HCT116 (cell line): ENCODE data around the gene ADAM23. TPM values are rescaled to one million over a fixed set of nuclear protein-coding genes. Genes with fewer than 3 reads are reported as not detected.

ENCODE experiments used
- ATAC-seq: fragments of 200-7000 bp; cut with Tn5 transposase; 2 replicates; pipeline ENCODE4 v1.9.1; 2020; ENCODE audit warnings: mild to moderate bottlenecking, moderate library complexity
- BruUV-seq: library from RNA; stranded (reverse); fragments of 400-500 nt; replicated peaks from 2 replicates; lab custom pipeline; 2021; lab: Mats Ljungman, UMichigan
- CTCF ChIA-PET: fragments of 300-600 bp; sonication (Branson Sonifier 250); formaldehyde crosslinking; loops from one replicate; lab custom pipeline; 2021; ENCODE audit warnings: antibody characterized with exemption; lab: Charles Lee
- POLR2A ChIA-PET: fragments of 300-600, 350-600 bp; sonication (Branson Sonifier 250); formaldehyde crosslinking; loops from one replicate; lab custom pipeline; 2021; ENCODE audit warnings: antibody characterized with exemption; lab: Charles Lee
- RAD21 ChIA-PET, 2 experiments: fragments of 300-600 bp; sonication (Branson Sonifier 250); formaldehyde crosslinking; loops; one replicate each; lab custom pipeline; 2023; ENCODE audit warnings: low total read pairs in 2 of 2; ENCODE audit not compliant: uncharacterized antibody in 2 of 2, unreplicated experiment in 2 of 2, low non-redundant PET in 1 of 2; lab: Charles Lee
- DNase-seq: peaks from one replicate; pipeline ENCODE4 v3.0.0-alpha.2; 2010; ENCODE audit warnings: low read depth, low spot score
- H2AFZ ChIP-seq: fragments of 200-600 bp; shearing (Covaris generic), sonication (generic); 2 replicates; pipeline ENCODE4 v1.6.1; 2017; ENCODE audit warnings: low read depth, mixed run types, mixed read lengths, antibody characterized with exemption, low read length; ENCODE audit not compliant: poor library complexity, severe bottlenecking
- H3K27ac ChIP-seq: 2 replicates; pipeline ENCODE4 v1.5.1; 2012; ENCODE audit warnings: low read depth, low read length
- H3K27me3 ChIP-seq: fragments of 200-600 bp; sonication (generic); 2 replicates; pipeline ENCODE4 v1.6.1; 2016; ENCODE audit warnings: mixed run types, low read length, mixed read lengths; ENCODE audit not compliant: insufficient read depth
- H3K36me3 ChIP-seq, 2 experiments: fragments of 200-500 bp in 1 of 2; fragments of 200-600 bp in 1 of 2; sonication (Bioruptor generic) in 1 of 2; sonication (generic) in 1 of 2; 2 replicates each; pipeline versions ENCODE4 v1.5.1 to v1.6.1; 2014 to 2016; ENCODE audit warnings: low read length in 2 of 2, inconsistent platforms in 1 of 2, mixed read lengths in 1 of 2, mixed run types in 1 of 2; ENCODE audit not compliant: insufficient read depth in 2 of 2, control insufficient read depth in 1 of 2
- H3K4me1 ChIP-seq, 2 experiments: fragments of 200-600 bp in 1 of 2; sonication (generic) in 1 of 2; 2 replicates each; pipeline versions ENCODE4 v1.5.1 to v1.6.1; 2012 to 2017; ENCODE audit warnings: low read length in 2 of 2, inconsistent platforms in 1 of 2, mild to moderate bottlenecking in 1 of 2, mixed read lengths in 1 of 2, mixed run types in 1 of 2, moderate library complexity in 1 of 2; ENCODE audit not compliant: insufficient read depth in 2 of 2, control insufficient read depth in 1 of 2
- H3K4me2 ChIP-seq: fragments of 200-600 bp; sonication (generic); 2 replicates; pipeline ENCODE4 v1.6.1; 2017; ENCODE audit warnings: mixed run types, low read length, mixed read lengths
- H3K4me3 ChIP-seq, 2 experiments: fragments of 200-600 bp in 1 of 2; sonication (generic) in 1 of 2; replicated peaks in 1 of 2; 2 replicates each; pipeline ENCODE4 v1.5.1; 2011 to 2016; ENCODE audit warnings: low read length in 2 of 2, control low read depth in 1 of 2, low read depth in 1 of 2, mild to moderate bottlenecking in 1 of 2, mixed read lengths in 1 of 2, mixed run types in 1 of 2
- H3K79me2 ChIP-seq: fragments of 200-600 bp; sonication (generic); 2 replicates; pipeline ENCODE4 v1.6.1; 2017; ENCODE audit warnings: mild to moderate bottlenecking, mixed run types, low read length, moderate library complexity, mixed read lengths; ENCODE audit not compliant: insufficient read depth
- H3K9ac ChIP-seq: fragments of 200-600 bp; sonication (generic); 2 replicates; pipeline ENCODE4 v1.6.1; 2016; ENCODE audit warnings: low read length, mixed read lengths
- H3K9me2 ChIP-seq: fragments of 200-600 bp; sonication (generic), shearing (Covaris generic); 2 replicates; pipeline ENCODE4 v1.6.1; 2017; ENCODE audit warnings: mixed run types, mild to moderate bottlenecking, moderate library complexity; ENCODE audit not compliant: insufficient read depth
- H3K9me3 ChIP-seq, 2 experiments: fragments of 200-500 bp in 1 of 2; fragments of 200-600 bp in 1 of 2; sonication (Bioruptor generic) in 1 of 2; sonication (generic) in 1 of 2; 2 replicates each; pipeline ENCODE4 v1.6.1; 2014 to 2017; ENCODE audit warnings: low read length in 2 of 2, mixed read lengths in 2 of 2, inconsistent platforms in 1 of 2, low read depth in 1 of 2, mild to moderate bottlenecking in 1 of 2, mixed run types in 1 of 2, moderate library complexity in 1 of 2; ENCODE audit not compliant: control insufficient read depth in 1 of 2, insufficient read depth in 1 of 2
- H4K20me1 ChIP-seq: fragments of 200-600 bp; sonication (generic), shearing (Covaris generic); 2 replicates; pipeline ENCODE4 v1.6.1; 2017; ENCODE audit warnings: mixed run types, mild to moderate bottlenecking, moderate library complexity; ENCODE audit not compliant: insufficient read depth
- CEBPB ChIP-seq: IDR thresholded peaks from 2 replicates; pipeline ENCODE4 v1.6.1; 2012; ENCODE audit warnings: low read depth
- CTCF ChIP-seq, 3 experiments: fragments of 200-600 bp in 1 of 3; sonication (generic) in 1 of 3; IDR thresholded peaks in 2 of 3; conservative IDR thresholded peaks in 1 of 3; 2 replicates each; pipeline ENCODE4 v1.5.1; 2012 to 2017; ENCODE audit warnings: low read depth in 2 of 3, low read length in 2 of 3, antibody characterized with exemption in 1 of 3, borderline replicate concordance in 1 of 3, control low read depth in 1 of 3, mild to moderate bottlenecking in 1 of 3, mixed read lengths in 1 of 3, mixed run types in 1 of 3, moderate library complexity in 1 of 3; ENCODE audit not compliant: insufficient read depth in 1 of 3
- ELF1 ChIP-seq: IDR thresholded peaks from 2 replicates; pipeline ENCODE4 v1.6.1; 2012; ENCODE audit warnings: low read depth, borderline replicate concordance
- EZH2phosphoT487 ChIP-seq: fragments of 200-600 bp; IDR thresholded peaks from 2 replicates; pipeline ENCODE4 v1.6.1; 2018; ENCODE audit warnings: antibody characterized with exemption, borderline replicate concordance
- MAX ChIP-seq: IDR thresholded peaks from 2 replicates; pipeline ENCODE4 v1.6.1; 2012
- POLR2A ChIP-seq: IDR thresholded peaks from 2 replicates; pipeline ENCODE4 v1.7.0; 2011; ENCODE audit warnings: borderline replicate concordance; ENCODE audit not compliant: insufficient read depth, insufficient read length; ENCODE audit errors: extremely low read depth
- POLR2AphosphoS5 ChIP-seq: IDR thresholded peaks from 2 replicates; pipeline ENCODE4 v1.6.1; 2011; ENCODE audit warnings: mild to moderate bottlenecking, low read depth, low read length, moderate library complexity
- RAD21 ChIP-seq: IDR thresholded peaks from 2 replicates; pipeline ENCODE4 v1.6.1; 2012; ENCODE audit warnings: low read depth, mild to moderate bottlenecking
- YY1 ChIP-seq: IDR thresholded peaks from 2 replicates; pipeline ENCODE4 v1.6.1; 2011; ENCODE audit warnings: low read length, low read depth, moderate library complexity, mild to moderate bottlenecking; ENCODE audit not compliant: insufficient replicate concordance; ENCODE audit errors: extremely low read depth
- ZNF274 ChIP-seq: fragments of 200-500 bp; sonication (Bioruptor generic); IDR thresholded peaks from 2 replicates; pipeline ENCODE4 v1.6.1; 2014; ENCODE audit warnings: mild to moderate bottlenecking, low read depth, low read length, inconsistent platforms
- intact Hi-C: fragments of 100-400 bp; cut with micrococcal nuclease; formaldehyde crosslinking; loops from 2 replicates; pipeline ENCODE4 v1.10.0; 2022
- total RNA-seq: library from RNA; stranded (reverse); gene quantifications from one replicate; pipeline ENCODE4 v1.2.1, GENCODE V29; 2021; ENCODE audit not compliant: unreplicated experiment
- TF ChIP-seq, protein P1 (sequence below): IDR thresholded peaks from 2 replicates; pipeline ENCODE4 v1.6.1; 2011; ENCODE audit warnings: mild to moderate bottlenecking, low read length, moderate library complexity; ENCODE audit not compliant: insufficient replicate concordance; ENCODE audit errors: extremely low read depth

Gene ADAM23
- total RNA-seq, 1 experiment from 2014 or later = 0.10 TPM

GRCh38 chr2:206432193-206433082 lies 10.9 kb upstream of the ADAM23 start:
- Histone ChIP-seq H3K4me1 (no peaks in the 10 kb centered on the region), H3K9me3 (no peaks in the 10 kb centered on the region), H3K79me2 (no peaks in the 10 kb centered on the region), H3K27me3 (no peaks in the 10 kb centered on the region), H3K4me2 (no peak overlapping the region), H3K36me3 (no peaks in the 10 kb centered on the region), H3K4me3 (no peak overlapping the region), H3K9me2 (no peaks in the 10 kb centered on the region), H4K20me1 (no peaks in the 10 kb centered on the region), H3K27ac (no peak overlapping the region), H3K9ac (no peak overlapping the region), H2AFZ (no peak overlapping the region)
- DNase-seq (no peak), ATAC-seq (no peak)
- CTCF ChIA-PET = no interaction called here
- no TSS peak for BruUV-seq
- POLR2A ChIA-PET = interaction anchor here (0.7 kb wide), 1 partner anchor 188 kb away, joined by 3 read pairs; no protein-coding TSS in a partner anchor
- TF ChIP-seq RAD21 (no peak), MAX (no peak), EZH2phosphoT487 (no peak), YY1 (no peak), POLR2AphosphoS5 (no peak)
- intact Hi-C loops = no loop called here
- RAD21 ChIA-PET = no interaction called here

DNA sequence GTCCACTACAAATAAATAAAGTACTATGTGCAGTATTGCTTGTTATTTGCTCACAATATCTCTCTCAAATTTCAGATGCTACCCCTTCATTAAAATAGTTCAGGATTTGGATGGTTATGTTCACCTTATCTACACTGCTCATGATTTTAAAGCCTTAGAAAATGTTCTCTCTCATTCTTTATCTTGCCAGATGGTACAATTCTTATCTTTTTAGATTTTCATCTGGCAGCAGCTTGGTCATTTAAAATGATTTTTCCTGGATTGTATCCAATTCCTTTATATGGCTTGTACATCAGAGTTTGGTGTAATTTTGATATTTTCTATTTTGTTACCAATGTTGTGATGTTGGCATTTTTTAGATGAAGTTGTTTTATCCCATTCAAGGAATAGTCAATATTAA lies 10.1 kb upstream of the ADAM23 start:
- intact Hi-C loops = no loop called here
- BruUV-seq = no TSS peak
- no peaks in the 10 kb centered on the region for H3K9me2 ChIP-seq
- no peak overlapping the region for H3K4me3 ChIP-seq
- ATAC-seq (no peak), DNase-seq (no peak)
- H3K9me3 ChIP-seq = no peaks in the 10 kb centered on the region
- H3K4me1 ChIP-seq = no peaks in the 10 kb centered on the region
- no peaks in the 10 kb centered on the region for H4K20me1 ChIP-seq
- H3K27me3 ChIP-seq = no peaks in the 10 kb centered on the region
- H3K36me3 ChIP-seq = no peaks in the 10 kb centered on the region
- ChIA-PET POLR2A (interaction anchor here (0.7 kb wide), 1 partner anchor 188 kb away, joined by 3 read pairs; no protein-coding TSS in a partner anchor), RAD21 (no interaction called here), CTCF (no interaction called here)
- H2AFZ ChIP-seq = no peak overlapping the region
- H3K4me2 ChIP-seq = no peak overlapping the region
- no peak for TF ChIP-seq POLR2AphosphoS5
- no peak for TF ChIP-seq POLR2A
- TF ChIP-seq ELF1 = no peak
- TF ChIP-seq, protein P1, sequence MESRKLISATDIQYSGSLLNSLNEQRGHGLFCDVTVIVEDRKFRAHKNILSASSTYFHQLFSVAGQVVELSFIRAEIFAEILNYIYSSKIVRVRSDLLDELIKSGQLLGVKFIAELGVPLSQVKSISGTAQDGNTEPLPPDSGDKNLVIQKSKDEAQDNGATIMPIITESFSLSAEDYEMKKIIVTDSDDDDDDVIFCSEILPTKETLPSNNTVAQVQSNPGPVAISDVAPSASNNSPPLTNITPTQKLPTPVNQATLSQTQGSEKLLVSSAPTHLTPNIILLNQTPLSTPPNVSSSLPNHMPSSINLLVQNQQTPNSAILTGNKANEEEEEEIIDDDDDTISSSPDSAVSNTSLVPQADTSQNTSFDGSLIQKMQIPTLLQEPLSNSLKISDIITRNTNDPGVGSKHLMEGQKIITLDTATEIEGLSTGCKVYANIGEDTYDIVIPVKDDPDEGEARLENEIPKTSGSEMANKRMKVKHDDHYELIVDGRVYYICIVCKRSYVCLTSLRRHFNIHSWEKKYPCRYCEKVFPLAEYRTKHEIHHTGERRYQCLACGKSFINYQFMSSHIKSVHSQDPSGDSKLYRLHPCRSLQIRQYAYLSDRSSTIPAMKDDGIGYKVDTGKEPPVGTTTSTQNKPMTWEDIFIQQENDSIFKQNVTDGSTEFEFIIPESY = no peak
- no peak for TF ChIP-seq CEBPB
- TF ChIP-seq RAD21 = no peak
- no peak for TF ChIP-seq MAX
- no peak for TF ChIP-seq CTCF (IDR thresholded peaks at IDR 0.05 in 2 of 3, conservative IDR thresholded peaks at IDR 0.05 in 1 of 3; ENCODE audit: borderline replicate concordance in 1 of 3, insufficient read depth in 1 of 3, low read depth in 2 of 3, low read length in 2 of 3)
- no peak for TF ChIP-seq ZNF274
- no peak overlapping the region for H3K9ac ChIP-seq
- H3K27ac ChIP-seq = no peak overlapping the region
- no peaks in the 10 kb centered on the region for H3K79me2 ChIP-seq
